ENCODE measurements around the gene GCAT. TPM values are rescaled to one million over a fixed set of nuclear protein-coding genes. Genes with fewer than 3 reads are reported as not detected.
A peak's percentile ranks its signal among the peaks of the same experiment; 100 is the strongest.

The GCAT gene
- total RNA-seq, 4 donors from 2014 or later = 14.3 to 22.5 (median 20.7) TPM

- Histone ChIP-seq H3K27me3 (peaks cover 0 to 64% (median 0%) of the 10 kb centered on the region in 4 donors), H3K36me3 (no peaks in the 10 kb centered on the region), H3K4me1 (peaks cover 15 to 40% (median 30%) of the 10 kb centered on the region in 3 donors), H3K27ac (no peak overlapping the region), H3K9me3 (no peaks in the 10 kb centered on the region), H3K4me3 (no peak overlapping the region)
- 49 to 51% methylated on average over 8 of the region's 8 CpGs for WGBS, 2 donors
- DNase-seq = no peak
- TF ChIP-seq, protein P1, sequence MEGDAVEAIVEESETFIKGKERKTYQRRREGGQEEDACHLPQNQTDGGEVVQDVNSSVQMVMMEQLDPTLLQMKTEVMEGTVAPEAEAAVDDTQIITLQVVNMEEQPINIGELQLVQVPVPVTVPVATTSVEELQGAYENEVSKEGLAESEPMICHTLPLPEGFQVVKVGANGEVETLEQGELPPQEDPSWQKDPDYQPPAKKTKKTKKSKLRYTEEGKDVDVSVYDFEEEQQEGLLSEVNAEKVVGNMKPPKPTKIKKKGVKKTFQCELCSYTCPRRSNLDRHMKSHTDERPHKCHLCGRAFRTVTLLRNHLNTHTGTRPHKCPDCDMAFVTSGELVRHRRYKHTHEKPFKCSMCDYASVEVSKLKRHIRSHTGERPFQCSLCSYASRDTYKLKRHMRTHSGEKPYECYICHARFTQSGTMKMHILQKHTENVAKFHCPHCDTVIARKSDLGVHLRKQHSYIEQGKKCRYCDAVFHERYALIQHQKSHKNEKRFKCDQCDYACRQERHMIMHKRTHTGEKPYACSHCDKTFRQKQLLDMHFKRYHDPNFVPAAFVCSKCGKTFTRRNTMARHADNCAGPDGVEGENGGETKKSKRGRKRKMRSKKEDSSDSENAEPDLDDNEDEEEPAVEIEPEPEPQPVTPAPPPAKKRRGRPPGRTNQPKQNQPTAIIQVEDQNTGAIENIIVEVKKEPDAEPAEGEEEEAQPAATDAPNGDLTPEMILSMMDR (IDR thresholded peaks at IDR 0.05) = no peak
- no peak for TF ChIP-seq POLR2A (IDR thresholded peaks at IDR 0.05)
- intact Hi-C loops (cut with DNase I) = loop anchor here (10.0 kb wide), 1 partner anchor 143 kb away; no protein-coding TSS in a partner anchor
Observed at GRCh38 chr22:37822079-37822833, 14.5 kb downstream of the GCAT start.

DNA sequence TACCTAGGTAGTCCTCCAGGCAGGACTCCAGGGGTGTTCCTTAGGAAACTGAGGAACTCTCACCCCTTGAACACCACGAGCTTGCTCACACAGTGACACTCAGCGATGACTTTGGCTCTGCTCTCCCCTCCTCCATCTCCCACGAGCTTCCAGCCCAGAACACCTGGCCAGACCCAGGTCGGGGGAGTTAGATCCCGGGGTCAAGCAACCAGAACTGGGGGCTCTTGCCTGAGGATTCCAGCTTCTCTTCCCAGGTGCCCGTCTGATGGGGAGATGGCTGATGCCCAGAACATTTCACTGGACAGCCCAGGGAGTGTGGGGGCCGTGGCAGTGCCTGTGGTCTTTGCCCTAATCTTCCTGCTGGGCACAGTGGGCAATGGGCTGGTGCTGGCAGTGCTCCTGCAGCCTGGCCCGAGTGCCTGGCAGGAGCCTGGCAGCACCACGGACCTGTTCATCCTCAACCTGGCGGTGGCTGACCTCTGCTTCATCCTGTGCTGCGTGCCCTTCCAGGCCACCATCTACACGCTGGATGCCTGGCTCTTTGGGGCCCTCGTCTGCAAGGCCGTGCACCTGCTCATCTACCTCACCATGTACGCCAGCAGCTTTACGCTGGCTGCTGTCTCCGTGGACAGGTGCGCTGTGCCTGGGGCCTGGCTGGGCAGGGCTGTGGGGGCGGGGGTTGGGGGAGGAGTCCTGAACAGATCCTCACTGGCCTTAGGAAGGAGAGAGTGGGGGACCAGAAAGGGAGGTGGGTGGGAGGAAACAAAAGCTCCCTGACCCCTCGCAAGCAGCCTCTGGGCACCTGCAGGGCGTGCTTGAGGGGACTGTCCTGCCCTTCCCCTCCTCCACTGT lies 15.6 kb downstream of the GCAT start, which contains the start of gene GALR3:
Gene GALR3 (plus strand): TSS at position 249 of the 852 bp plus-strand sequence. CDS start 25 bp downstream, at position 274.
- Histone ChIP-seq H3K27ac (no peak within 1 kb of the TSS), H3K27me3 (peaks cover 0 to 64% (median 0%) of the 10 kb centered on the region in 4 donors), H3K4me3 (no peak within 1 kb of the TSS), H3K9me3 (no peaks in the 10 kb centered on the region), H3K36me3 (peaks cover 0 to 2% (median 0%) of the 10 kb centered on the region in 3 donors), H3K4me1 (peaks cover 8 to 29% (median 20%) of the 10 kb centered on the region in 3 donors)
- 56 to 65% methylated on average over 5 to 10 of the region's 21 CpGs for WGBS, 2 donors
- TF ChIP-seq POLR2A (IDR thresholded peaks at IDR 0.05) = no peak
- TF ChIP-seq, protein P1 (IDR thresholded peaks at IDR 0.05) = no peak
- DNase-seq = no peak
- intact Hi-C loops (cut with DNase I) = loop anchor here (10.0 kb wide), 1 partner anchor 141 kb away; no protein-coding TSS in a partner anchor

GRCh38 chr22:37824674-37825641 lies 17.2 kb downstream of the GCAT start:
- H3K9me3 ChIP-seq = no peaks in the 10 kb centered on the region
- H3K4me3 ChIP-seq = peak overlapping the region; percentile 23 to 57 (median 36)
- peaks cover 0 to 17% (median 0%) of the 10 kb centered on the region in 3 donors for H3K36me3 ChIP-seq
- peaks cover 0 to 51% (median 0%) of the 10 kb centered on the region in 4 donors for H3K27me3 ChIP-seq
- peaks cover 0 to 16% (median 12%) of the 10 kb centered on the region in 3 donors for H3K4me1 ChIP-seq
- WGBS, 2 donors = 100% methylated on average over 3 of the region's 135 CpGs; no CpG with 5 or more reads in 1 of the 2 donors
- no peak for TF ChIP-seq POLR2A (IDR thresholded peaks at IDR 0.05)
- TF ChIP-seq, protein P1 (IDR thresholded peaks at IDR 0.05) = peak in 1 of 6 experiments; percentile 31
- intact Hi-C loops (cut with DNase I) = loop anchor here (10.0 kb wide), 1 partner anchor 140 kb away; no protein-coding TSS in a partner anchor
- DNase-seq = no peak
- no peak overlapping the region for H3K27ac ChIP-seq

GRCh38 chr22:37827056-37827455 lies 19.3 kb downstream of the GCAT start:
- no peak for DNase-seq
- H3K27me3 ChIP-seq = peaks cover 0 to 33% (median 0%) of the 10 kb centered on the region in 4 donors
- H3K9me3 ChIP-seq = no peaks in the 10 kb centered on the region
- peaks cover 0 to 16% (median 12%) of the 10 kb centered on the region in 3 donors for H3K4me1 ChIP-seq
- H3K27ac ChIP-seq = no peak overlapping the region
- H3K4me3 ChIP-seq = no peak overlapping the region
- no peak for TF ChIP-seq POLR2A (IDR thresholded peaks at IDR 0.05)
- TF ChIP-seq, protein P1 (IDR thresholded peaks at IDR 0.05) = no peak
- WGBS, 2 donors = 38 to 47% methylated on average over 8 of the region's 9 CpGs
- intact Hi-C loops (cut with DNase I) = loop anchor here (10.0 kb wide), 1 partner anchor 138 kb away; no protein-coding TSS in a partner anchor
- H3K36me3 ChIP-seq = peaks cover 9 to 38% (median 10%) of the 10 kb centered on the region in 3 donors

All from esophagus squamous epithelium (tissue), 5 donors.